GM10248 (cell line): ENCODE measurements around the gene C10orf90.

Experiments used
- CTCF ChIA-PET: fragments of 300-600 bp; sonication (Branson Sonifier 250); formaldehyde crosslinking; extraction: SDS; loops from one replicate; lab custom pipeline; 2021; ENCODE audit warnings: antibody characterized with exemption; lab: Yijun Ruan, JAX
- POLR2A ChIA-PET: fragments of 350-650 bp; sonication (Branson Sonifier 250); formaldehyde crosslinking; extraction: SDS; loops from one replicate; lab custom pipeline; 2020; ENCODE audit warnings: antibody characterized with exemption; lab: Yijun Ruan, JAX
- DNase-seq: peaks from one replicate; pipeline ENCODE4 v3.0.0; 2012; ENCODE audit errors: extremely low spot score
- TF ChIP-seq, protein P1 (sequence below): IDR thresholded peaks from 2 replicates; pipeline ENCODE4 v1.5.1; 2012; ENCODE audit warnings: mild to moderate bottlenecking, low read depth; ENCODE audit errors: extremely low read depth, missing control alignments, control extremely low read depth

The C10orf90 gene

DNA sequence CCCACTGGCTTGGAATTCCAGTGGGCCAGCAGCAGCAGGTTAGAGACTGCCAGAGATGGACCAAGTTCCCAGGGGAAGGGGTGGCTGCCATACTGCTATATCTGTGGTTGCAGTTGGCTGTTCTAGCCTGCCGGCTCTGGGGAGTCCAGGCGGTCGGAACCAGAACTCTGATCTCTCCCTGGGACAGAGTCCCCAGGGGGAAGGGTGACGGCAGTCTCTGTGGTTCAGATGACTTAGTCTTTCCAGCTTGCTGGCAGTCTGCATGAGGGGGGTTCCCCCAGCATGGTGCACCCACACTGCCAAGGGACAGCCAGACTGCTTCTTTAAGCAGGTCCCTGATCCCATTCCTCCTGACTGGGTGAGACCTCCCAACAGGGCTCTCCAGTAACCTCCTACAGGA lies 82.5 kb downstream of the C10orf90 start:
- ChIA-PET POLR2A (no interaction called here), CTCF (no interaction called here)
- DNase-seq, result no peak
- TF ChIP-seq, protein P1, sequence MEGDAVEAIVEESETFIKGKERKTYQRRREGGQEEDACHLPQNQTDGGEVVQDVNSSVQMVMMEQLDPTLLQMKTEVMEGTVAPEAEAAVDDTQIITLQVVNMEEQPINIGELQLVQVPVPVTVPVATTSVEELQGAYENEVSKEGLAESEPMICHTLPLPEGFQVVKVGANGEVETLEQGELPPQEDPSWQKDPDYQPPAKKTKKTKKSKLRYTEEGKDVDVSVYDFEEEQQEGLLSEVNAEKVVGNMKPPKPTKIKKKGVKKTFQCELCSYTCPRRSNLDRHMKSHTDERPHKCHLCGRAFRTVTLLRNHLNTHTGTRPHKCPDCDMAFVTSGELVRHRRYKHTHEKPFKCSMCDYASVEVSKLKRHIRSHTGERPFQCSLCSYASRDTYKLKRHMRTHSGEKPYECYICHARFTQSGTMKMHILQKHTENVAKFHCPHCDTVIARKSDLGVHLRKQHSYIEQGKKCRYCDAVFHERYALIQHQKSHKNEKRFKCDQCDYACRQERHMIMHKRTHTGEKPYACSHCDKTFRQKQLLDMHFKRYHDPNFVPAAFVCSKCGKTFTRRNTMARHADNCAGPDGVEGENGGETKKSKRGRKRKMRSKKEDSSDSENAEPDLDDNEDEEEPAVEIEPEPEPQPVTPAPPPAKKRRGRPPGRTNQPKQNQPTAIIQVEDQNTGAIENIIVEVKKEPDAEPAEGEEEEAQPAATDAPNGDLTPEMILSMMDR, result no peak

DNA sequence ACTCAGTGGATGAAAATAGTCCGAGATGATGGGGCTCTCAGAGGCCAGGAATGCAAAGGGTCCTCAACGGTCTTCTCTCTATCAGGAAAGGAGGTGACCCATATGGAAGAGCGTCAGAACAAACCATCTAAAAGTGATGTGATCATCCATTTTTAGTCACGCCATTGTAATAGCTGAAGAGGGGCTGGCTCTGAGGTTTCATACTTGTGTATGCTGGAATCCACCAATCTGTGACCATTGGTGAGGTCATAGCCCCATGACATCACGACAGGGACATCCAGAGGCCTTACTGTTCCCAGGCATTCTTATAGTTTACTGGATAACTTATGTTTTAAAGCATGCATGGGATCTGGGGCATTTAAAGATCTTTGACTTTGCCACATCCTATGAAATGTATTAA lies 83.6 kb downstream of the C10orf90 start:
- DNase-seq, result no peak
- TF ChIP-seq, protein P1, result no peak
- ChIA-PET CTCF (no interaction called here), POLR2A (no interaction called here)

DNA sequence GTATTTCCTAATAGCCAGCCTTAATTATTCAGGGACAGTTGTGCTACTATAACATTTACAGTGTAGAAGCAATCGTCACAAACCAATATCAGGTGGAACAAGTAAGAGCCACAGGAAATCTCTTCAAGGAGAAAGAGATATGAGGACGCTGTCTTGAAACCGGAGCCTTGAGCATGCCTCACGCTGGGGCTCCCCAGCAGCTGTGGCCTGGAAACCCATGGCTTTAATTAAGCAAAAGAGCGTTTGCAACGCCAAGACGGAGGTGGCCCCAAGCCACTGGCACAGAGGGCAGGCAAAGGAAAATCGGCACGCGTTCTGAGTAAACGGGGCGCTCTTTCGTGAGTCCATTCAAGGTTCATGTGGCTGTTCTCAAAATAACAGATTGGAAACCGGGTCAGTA lies 84.4 kb downstream of the C10orf90 start:
- ChIA-PET POLR2A (no interaction called here), CTCF (no interaction called here)
- no peak for DNase-seq
- TF ChIP-seq, protein P1, result no peak

DNA sequence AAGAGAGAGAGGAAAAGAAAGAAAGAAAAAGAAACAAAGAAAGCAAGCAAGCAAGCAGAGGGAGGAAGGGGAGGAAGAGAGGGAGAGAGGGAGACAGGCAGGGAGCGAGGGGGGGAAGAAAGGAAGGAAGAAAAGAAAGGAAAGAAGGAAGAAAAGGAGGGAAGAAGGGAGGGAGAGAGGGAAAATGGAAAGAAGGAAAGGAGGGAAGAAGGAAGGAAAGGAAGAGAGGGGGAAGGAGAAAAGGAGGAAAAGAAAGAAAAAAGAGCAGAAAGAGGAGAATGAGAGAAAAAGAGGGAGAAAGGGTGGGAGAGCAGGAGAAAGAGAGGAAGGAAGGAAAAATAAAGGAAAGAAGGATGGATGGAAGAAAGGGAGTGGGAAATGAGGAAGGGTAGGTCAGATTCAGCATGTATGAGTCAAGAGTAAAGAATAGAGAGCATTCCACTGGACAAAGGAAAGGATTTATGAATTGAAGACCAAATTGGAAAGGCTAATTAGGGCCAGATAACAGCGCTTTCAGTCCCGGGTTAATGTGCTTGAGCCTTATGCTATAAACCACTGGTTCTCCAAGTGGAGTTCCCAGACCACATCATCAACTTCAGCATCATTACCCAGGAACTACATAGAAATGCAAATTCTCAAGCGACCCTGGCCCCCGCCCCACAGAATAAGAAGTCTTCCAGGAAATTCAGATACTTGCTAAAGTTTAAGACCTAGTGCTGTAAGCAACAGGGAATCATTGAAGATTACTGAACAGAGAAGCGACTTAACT lies 85.1 kb downstream of the C10orf90 start:
- TF ChIP-seq, protein P1, result no peak
- CTCF ChIA-PET, result no interaction called here
- DNase-seq, result no peak
- POLR2A ChIA-PET, result no interaction called here

DNA sequence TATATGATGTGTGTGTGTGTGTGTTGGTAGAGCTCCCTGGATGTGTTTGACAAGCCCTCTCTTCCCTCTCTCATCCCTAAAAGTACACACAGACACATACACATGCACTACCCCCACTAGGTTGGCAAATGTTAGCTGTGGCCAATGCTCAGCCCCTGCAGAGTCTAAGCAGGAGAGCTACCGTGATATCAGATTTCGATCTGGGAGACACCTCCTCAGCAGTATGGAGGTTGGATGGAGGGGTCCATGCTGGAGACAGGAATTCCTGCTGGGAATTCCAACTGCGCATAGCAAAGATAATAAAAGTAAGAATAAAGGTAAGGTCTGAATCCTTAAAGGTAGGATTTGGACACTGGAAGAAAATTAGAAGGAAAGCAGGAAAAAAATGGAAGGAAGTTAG lies 85.7 kb downstream of the C10orf90 start:
- no peak for DNase-seq
- ChIA-PET POLR2A (no interaction called here), CTCF (no interaction called here)
- TF ChIP-seq, protein P1, result no peak

DNA sequence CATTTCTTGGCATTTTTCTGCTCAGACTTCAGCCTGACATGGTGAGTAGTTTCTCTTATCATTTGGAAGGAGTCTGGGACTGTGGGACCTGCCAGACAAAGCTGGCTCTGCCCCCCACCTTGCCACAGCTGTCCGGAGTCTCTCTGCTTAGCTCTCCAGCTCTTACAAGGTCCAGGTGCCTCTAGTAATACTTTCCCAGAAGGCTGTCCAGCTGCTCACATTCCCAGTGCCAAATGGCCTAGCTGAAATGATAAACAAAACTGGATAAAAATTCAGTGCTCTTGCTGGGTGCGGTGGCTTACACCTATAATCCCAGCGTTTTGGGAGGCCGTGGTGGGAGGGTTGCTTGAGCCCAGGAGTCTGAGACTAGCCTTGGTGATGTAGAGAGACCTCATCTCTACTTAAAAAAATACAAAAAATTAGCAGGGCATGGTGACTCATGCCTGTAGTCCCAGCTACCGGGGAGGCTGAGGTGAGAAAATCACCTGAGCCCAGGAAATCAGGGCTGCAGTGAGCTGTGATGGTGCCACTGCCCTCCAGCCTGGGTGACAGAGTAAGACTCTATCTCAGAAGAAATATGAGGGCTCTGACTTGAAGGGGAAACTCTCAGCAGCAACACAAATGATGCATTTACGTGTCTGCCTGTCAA lies 86.8 kb downstream of the C10orf90 start:
- TF ChIP-seq, protein P1, result no peak
- POLR2A ChIA-PET, result no interaction called here
- DNase-seq, result no peak
- CTCF ChIA-PET, result no interaction called here
